ENCODE results near the gene BSND. TPM values are rescaled to one million over a fixed set of nuclear protein-coding genes. Genes with fewer than 3 reads are reported as not detected.

The BSND gene
- total RNA-seq, 1 experiment from 2014 or later = 0.42 TPM

DNA sequence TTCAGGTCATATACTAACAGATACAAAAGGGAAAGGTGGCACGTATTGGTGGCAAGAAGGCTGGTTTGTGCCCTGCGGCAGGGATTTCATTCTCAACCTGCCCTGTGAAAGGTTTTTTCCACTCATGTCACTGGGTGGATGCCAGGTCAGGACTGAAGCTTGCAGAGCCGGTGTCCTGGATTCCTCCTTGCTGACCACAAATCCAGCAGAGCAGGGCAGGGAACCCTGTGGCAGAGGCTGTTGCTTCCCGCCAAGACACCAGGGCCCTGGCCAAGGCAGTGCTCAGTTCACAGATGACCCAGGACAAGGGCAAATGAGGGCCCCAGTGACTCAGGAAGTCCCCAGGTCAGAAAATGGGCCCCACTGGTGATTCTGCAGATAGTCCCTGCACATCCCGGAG lies 16.4 kb downstream of the BSND start:
- H3K9me3 Mint-ChIP-seq = 0 out of 2 replicates have a peak, but pooled peaks cover under 1% of the 10 kb centered on the region
- ChIA-PET POLR2A (no interaction called here), CTCF (interaction anchor here (2.8 to 10.9 kb wide), 2 partner anchors 42 to 70 kb away, joined by 6 to 632 read pairs; no protein-coding TSS in a partner anchor)
- peaks cover 21% of the 10 kb centered on the region for H3K27me3 Mint-ChIP-seq (ENCODE audit: low read depth)
- no peak overlapping the region for H3K4me3 Mint-ChIP-seq
- TF ChIP-seq KAT7 (CRISPR knock-in tag; IDR thresholded peaks at IDR 0.05; ENCODE audit: borderline replicate concordance) = no peak
- no peak for TF ChIP-seq EMX1 (CRISPR knock-in tag; IDR thresholded peaks at IDR 0.05)
- TF ChIP-seq, protein P1, sequence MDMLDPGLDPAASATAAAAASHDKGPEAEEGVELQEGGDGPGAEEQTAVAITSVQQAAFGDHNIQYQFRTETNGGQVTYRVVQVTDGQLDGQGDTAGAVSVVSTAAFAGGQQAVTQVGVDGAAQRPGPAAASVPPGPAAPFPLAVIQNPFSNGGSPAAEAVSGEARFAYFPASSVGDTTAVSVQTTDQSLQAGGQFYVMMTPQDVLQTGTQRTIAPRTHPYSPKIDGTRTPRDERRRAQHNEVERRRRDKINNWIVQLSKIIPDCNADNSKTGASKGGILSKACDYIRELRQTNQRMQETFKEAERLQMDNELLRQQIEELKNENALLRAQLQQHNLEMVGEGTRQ (CRISPR knock-in tag; IDR thresholded peaks at IDR 0.05) = no peak
- TF ChIP-seq, protein P2, sequence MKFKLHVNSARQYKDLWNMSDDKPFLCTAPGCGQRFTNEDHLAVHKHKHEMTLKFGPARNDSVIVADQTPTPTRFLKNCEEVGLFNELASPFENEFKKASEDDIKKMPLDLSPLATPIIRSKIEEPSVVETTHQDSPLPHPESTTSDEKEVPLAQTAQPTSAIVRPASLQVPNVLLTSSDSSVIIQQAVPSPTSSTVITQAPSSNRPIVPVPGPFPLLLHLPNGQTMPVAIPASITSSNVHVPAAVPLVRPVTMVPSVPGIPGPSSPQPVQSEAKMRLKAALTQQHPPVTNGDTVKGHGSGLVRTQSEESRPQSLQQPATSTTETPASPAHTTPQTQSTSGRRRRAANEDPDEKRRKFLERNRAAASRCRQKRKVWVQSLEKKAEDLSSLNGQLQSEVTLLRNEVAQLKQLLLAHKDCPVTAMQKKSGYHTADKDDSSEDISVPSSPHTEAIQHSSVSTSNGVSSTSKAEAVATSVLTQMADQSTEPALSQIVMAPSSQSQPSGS (CRISPR knock-in tag; IDR thresholded peaks at IDR 0.05; ENCODE audit: borderline replicate concordance, low read depth) = no peak
- TF ChIP-seq, protein P3, sequence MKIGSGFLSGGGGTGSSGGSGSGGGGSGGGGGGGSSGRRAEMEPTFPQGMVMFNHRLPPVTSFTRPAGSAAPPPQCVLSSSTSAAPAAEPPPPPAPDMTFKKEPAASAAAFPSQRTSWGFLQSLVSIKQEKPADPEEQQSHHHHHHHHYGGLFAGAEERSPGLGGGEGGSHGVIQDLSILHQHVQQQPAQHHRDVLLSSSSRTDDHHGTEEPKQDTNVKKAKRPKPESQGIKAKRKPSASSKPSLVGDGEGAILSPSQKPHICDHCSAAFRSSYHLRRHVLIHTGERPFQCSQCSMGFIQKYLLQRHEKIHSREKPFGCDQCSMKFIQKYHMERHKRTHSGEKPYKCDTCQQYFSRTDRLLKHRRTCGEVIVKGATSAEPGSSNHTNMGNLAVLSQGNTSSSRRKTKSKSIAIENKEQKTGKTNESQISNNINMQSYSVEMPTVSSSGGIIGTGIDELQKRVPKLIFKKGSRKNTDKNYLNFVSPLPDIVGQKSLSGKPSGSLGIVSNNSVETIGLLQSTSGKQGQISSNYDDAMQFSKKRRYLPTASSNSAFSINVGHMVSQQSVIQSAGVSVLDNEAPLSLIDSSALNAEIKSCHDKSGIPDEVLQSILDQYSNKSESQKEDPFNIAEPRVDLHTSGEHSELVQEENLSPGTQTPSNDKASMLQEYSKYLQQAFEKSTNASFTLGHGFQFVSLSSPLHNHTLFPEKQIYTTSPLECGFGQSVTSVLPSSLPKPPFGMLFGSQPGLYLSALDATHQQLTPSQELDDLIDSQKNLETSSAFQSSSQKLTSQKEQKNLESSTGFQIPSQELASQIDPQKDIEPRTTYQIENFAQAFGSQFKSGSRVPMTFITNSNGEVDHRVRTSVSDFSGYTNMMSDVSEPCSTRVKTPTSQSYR (CRISPR knock-in tag; IDR thresholded peaks at IDR 0.05) = no peak
- no peak for TF ChIP-seq RORB (CRISPR knock-in tag; IDR thresholded peaks at IDR 0.05)
- TF ChIP-seq, protein P4, sequence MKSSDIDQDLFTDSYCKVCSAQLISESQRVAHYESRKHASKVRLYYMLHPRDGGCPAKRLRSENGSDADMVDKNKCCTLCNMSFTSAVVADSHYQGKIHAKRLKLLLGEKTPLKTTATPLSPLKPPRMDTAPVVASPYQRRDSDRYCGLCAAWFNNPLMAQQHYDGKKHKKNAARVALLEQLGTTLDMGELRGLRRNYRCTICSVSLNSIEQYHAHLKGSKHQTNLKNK (CRISPR knock-in tag; IDR thresholded peaks at IDR 0.05) = no peak
- TF ChIP-seq, protein P5, sequence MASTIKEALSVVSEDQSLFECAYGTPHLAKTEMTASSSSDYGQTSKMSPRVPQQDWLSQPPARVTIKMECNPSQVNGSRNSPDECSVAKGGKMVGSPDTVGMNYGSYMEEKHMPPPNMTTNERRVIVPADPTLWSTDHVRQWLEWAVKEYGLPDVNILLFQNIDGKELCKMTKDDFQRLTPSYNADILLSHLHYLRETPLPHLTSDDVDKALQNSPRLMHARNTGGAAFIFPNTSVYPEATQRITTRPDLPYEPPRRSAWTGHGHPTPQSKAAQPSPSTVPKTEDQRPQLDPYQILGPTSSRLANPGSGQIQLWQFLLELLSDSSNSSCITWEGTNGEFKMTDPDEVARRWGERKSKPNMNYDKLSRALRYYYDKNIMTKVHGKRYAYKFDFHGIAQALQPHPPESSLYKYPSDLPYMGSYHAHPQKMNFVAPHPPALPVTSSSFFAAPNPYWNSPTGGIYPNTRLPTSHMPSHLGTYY (CRISPR knock-in tag; IDR thresholded peaks at IDR 0.05) = no peak
- TF ChIP-seq MYBL2 (CRISPR knock-in tag; IDR thresholded peaks at IDR 0.05) = no peak
- TF ChIP-seq CREM (CRISPR knock-in tag; IDR thresholded peaks at IDR 0.05) = no peak
- no peak for TF ChIP-seq TCF7 (CRISPR knock-in tag; IDR thresholded peaks at IDR 0.05; ENCODE audit: low read depth)
- no peak for TF ChIP-seq NFE2L1 (CRISPR knock-in tag; IDR thresholded peaks at IDR 0.05)
- TF ChIP-seq SMAD3 (CRISPR knock-in tag; IDR thresholded peaks at IDR 0.05; ENCODE audit: borderline replicate concordance) = no peak
- no peaks in the 10 kb centered on the region for H3K36me3 Mint-ChIP-seq
- no peak for DNase-seq (ENCODE audit: low spot score)
- peaks cover 15% of the 10 kb centered on the region for H3K4me1 Mint-ChIP-seq
- ATAC-seq = no peak
- H3K27ac Mint-ChIP-seq = no peak overlapping the region

DNA sequence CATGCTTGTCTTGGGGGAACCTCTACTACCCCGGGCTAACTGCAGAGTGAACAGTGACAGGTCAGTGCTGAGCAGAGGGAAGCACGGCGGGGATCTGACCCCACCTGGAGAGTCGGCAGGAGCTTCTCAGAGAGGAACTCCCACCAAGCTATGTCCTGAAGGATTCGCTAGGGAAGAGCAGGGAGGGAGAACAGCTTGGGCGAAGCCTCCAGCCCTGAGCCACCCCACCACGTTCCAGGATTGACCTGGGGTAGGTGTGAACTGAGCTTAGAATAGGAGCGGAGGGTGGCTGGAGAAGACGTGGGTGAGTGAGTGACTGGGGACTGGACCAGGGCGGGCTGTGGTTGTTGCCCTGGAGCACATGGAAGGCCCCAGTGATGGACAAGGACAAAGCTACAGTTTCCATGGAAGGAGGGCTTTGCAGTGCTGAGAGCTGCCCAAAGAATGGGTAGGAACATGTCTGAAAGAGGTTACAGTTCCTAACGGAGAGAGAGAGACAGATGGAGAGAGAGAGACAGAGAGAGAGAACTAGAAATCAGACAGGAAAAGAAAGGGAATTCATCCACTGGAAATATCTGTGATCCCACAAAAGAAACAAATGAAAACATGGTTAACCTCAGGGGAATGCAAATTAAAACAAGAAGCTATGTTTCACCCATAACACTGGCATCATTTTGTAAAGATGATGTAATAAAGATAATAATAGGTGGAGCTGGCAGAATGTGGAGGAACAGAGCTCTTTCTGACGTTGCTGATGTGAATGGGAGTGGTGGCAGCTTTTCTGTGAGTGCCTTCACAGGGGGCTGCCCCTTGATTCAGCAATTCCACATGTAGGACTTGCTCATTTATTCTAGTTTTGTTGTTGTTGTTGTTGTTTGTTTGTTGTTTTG lies 17.2 kb downstream of the BSND start:
- CTCF ChIA-PET = interaction anchor here (0.8 to 10.9 kb wide), 2 partner anchors 20 to 70 kb away, joined by 4 to 632 read pairs; no protein-coding TSS in a partner anchor
- no peak for DNase-seq (ENCODE audit: low spot score)
- TF ChIP-seq ESRRA (CRISPR knock-in tag; IDR thresholded peaks at IDR 0.05; ENCODE audit: borderline replicate concordance) (no peak), GTF2I (CRISPR knock-in tag; conservative IDR thresholded peaks at IDR 0.05) (no peak), ZBTB21 (CRISPR knock-in tag; IDR thresholded peaks at IDR 0.05; ENCODE audit: borderline replicate concordance) (no peak), TEAD4 (CRISPR knock-in tag; IDR thresholded peaks at IDR 0.05) (no peak), SMAD4 (CRISPR knock-in tag; IDR thresholded peaks at IDR 0.05) (no peak), RORB (CRISPR knock-in tag; IDR thresholded peaks at IDR 0.05) (no peak), SMAD3 (CRISPR knock-in tag; IDR thresholded peaks at IDR 0.05; ENCODE audit: borderline replicate concordance) (no peak), SOX15 (CRISPR knock-in tag; IDR thresholded peaks at IDR 0.05) (no peak), NR1H2 (CRISPR knock-in tag; IDR thresholded peaks at IDR 0.05) (no peak)
- TF ChIP-seq, protein P6, sequence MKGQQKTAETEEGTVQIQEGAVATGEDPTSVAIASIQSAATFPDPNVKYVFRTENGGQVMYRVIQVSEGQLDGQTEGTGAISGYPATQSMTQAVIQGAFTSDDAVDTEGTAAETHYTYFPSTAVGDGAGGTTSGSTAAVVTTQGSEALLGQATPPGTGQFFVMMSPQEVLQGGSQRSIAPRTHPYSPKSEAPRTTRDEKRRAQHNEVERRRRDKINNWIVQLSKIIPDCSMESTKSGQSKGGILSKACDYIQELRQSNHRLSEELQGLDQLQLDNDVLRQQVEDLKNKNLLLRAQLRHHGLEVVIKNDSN (CRISPR knock-in tag; IDR thresholded peaks at IDR 0.05) = no peak
- TF ChIP-seq, protein P7, sequence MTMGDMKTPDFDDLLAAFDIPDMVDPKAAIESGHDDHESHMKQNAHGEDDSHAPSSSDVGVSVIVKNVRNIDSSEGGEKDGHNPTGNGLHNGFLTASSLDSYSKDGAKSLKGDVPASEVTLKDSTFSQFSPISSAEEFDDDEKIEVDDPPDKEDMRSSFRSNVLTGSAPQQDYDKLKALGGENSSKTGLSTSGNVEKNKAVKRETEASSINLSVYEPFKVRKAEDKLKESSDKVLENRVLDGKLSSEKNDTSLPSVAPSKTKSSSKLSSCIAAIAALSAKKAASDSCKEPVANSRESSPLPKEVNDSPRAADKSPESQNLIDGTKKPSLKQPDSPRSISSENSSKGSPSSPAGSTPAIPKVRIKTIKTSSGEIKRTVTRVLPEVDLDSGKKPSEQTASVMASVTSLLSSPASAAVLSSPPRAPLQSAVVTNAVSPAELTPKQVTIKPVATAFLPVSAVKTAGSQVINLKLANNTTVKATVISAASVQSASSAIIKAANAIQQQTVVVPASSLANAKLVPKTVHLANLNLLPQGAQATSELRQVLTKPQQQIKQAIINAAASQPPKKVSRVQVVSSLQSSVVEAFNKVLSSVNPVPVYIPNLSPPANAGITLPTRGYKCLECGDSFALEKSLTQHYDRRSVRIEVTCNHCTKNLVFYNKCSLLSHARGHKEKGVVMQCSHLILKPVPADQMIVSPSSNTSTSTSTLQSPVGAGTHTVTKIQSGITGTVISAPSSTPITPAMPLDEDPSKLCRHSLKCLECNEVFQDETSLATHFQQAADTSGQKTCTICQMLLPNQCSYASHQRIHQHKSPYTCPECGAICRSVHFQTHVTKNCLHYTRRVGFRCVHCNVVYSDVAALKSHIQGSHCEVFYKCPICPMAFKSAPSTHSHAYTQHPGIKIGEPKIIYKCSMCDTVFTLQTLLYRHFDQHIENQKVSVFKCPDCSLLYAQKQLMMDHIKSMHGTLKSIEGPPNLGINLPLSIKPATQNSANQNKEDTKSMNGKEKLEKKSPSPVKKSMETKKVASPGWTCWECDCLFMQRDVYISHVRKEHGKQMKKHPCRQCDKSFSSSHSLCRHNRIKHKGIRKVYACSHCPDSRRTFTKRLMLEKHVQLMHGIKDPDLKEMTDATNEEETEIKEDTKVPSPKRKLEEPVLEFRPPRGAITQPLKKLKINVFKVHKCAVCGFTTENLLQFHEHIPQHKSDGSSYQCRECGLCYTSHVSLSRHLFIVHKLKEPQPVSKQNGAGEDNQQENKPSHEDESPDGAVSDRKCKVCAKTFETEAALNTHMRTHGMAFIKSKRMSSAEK (CRISPR knock-in tag; IDR thresholded peaks at IDR 0.05; ENCODE audit: borderline replicate concordance) = no peak

More for the DNA sequence above, 17.2 kb downstream of the BSND start:
- POLR2A ChIA-PET = no interaction called here
- Mint-ChIP-seq H3K27me3 (ENCODE audit: low read depth) (peaks cover 22% of the 10 kb centered on the region), H3K27ac (no peak overlapping the region), H3K4me1 (peaks cover 7% of the 10 kb centered on the region), H3K9me3 (no peaks in the 10 kb centered on the region), H3K4me3 (no peak overlapping the region), H3K36me3 (no peaks in the 10 kb centered on the region)
- ATAC-seq = no peak
